Measurements from ENCODE around the gene ATP6V1G1. TPM values are rescaled to one million over a fixed set of nuclear protein-coding genes. Genes with fewer than 3 reads are reported as not detected.

Gene ATP6V1G1
- total and polyA plus RNA-seq, 2 of the 13 experiments (the other 11 are each of a cell fraction or from before 2014, with no cell fraction given), result 108 to 158 TPM

DNA sequence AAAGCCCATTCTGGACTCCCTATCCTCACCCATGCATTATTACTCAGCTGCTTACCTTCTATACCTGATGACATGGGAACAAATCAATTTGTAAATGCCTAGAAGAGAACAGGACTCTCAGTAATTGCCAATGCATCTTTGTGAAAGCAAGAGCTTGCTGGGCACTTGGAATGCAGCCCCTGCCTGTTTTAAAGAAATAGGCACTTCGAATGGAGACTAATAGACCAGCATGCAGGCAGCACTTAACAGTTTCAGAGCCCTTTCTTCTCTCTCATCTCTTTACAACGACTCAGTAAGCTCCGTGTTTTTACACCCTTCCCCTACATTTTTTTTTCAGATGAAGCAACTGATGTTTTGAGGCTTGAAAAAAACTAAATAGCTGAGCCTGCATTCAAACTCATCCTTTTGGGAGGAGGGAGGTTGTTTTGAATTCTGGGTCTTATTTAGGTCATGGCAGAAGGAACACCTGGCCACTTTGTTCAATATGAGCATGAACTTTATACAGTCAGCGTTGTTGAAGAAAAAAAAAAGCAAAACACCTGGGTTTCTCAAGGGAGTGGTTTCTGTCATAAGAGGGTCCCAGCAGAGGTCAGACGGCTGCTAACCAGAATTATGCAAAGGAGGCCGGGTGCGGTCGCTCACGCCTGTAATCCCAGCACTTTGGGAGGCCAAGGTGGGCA lies 47.7 kb upstream of the ATP6V1G1 start:
- Histone ChIP-seq H4K20me1 (ENCODE audit: insufficient read depth, low read length) (no peaks in the 10 kb centered on the region), H3K36me3 (replicated peaks in 1 of 2; ENCODE audit: control insufficient read depth in 1 of 2, insufficient read depth in 2 of 2, low read length in 2 of 2) (no peaks in the 10 kb centered on the region), H3K9me3 (ENCODE audit: low read length) (no peaks in the 10 kb centered on the region), H3K4me1 (ENCODE audit: insufficient read depth, low read length) (no peaks in the 10 kb centered on the region), H3K4me2 (ENCODE audit: low read depth, low read length) (no peak overlapping the region), H3K79me2 (ENCODE audit: insufficient read depth, low read length) (no peaks in the 10 kb centered on the region), H3K9ac (ENCODE audit: insufficient read depth, low read depth, low read length) (no peak overlapping the region), H2AFZ (ENCODE audit: low read length) (no peak overlapping the region), H3K27me3 (ENCODE audit: control insufficient read depth in 1 of 2, insufficient read depth in 2 of 2, low read length in 2 of 2) (peaks cover 0 to 1% of the 10 kb centered on the region in 2 experiments; a peak in 1 of 5 replicates), H3K27ac (ENCODE audit: extremely low read length, insufficient read depth, low read length) (no peak overlapping the region), H3K4me3 (replicated peaks in 1 of 3; ENCODE audit: insufficient read depth in 1 of 3, low read depth in 2 of 3, low read length in 3 of 3) (no peak overlapping the region)
- no peak for DNase-seq (ENCODE audit: low spot score)
- ChIA-PET CTCF (ENCODE audit: low intra/inter-chr PET ratio, low total read pairs) (no interaction called here), POLR2A (interaction anchor here (1.5 kb wide), 1 partner anchor 48 kb away, joined by 4 read pairs; the partner anchor contains the start of gene ATP6V1G1)
- intact Hi-C loops (cut with micrococcal nuclease; ENCODE audit: unreplicated experiment) (loop anchor here (5.0 kb wide), 1 partner anchor 47 kb away; the partner anchor contains the start of gene ATP6V1G1), in situ Hi-C loops (cut with HindIII; ENCODE audit: extremely low pct_ligation_motif_present, low pct_unique_long_range_greater_than_20kb) (no loop called here)
- TF ChIP-seq ZFYVE20 (CRISPR knock-in tag; IDR thresholded peaks at IDR 0.05; ENCODE audit: borderline replicate concordance, low read depth), result no peak
- no peak for TF ChIP-seq ZFP37 (CRISPR knock-in tag; IDR thresholded peaks at IDR 0.05; ENCODE audit: borderline replicate concordance)
- TF ChIP-seq RFX3 (CRISPR knock-in tag; IDR thresholded peaks at IDR 0.05), result no peak
- no peak for TF ChIP-seq ZNF569 (CRISPR knock-in tag; IDR thresholded peaks at IDR 0.05; ENCODE audit: borderline replicate concordance)
- TF ChIP-seq ZNF772 (CRISPR knock-in tag; IDR thresholded peaks at IDR 0.05), result no peak
- no peak for TF ChIP-seq ZSCAN9 (CRISPR knock-in tag; IDR thresholded peaks at IDR 0.05; ENCODE audit: borderline replicate concordance)
- TF ChIP-seq ZNF17 (CRISPR knock-in tag; IDR thresholded peaks at IDR 0.05), result no peak
- TF ChIP-seq NCOR1 (IDR thresholded peaks at IDR 0.05; ENCODE audit: borderline replicate concordance, low read length), result no peak
- TF ChIP-seq KLF12 (CRISPR knock-in tag; IDR thresholded peaks at IDR 0.05; ENCODE audit: borderline replicate concordance), result no peak
- TF ChIP-seq KDM5A (IDR thresholded peaks at IDR 0.05; ENCODE audit: borderline replicate concordance, low read length), result no peak
- no peak for TF ChIP-seq MAF1 (CRISPR knock-in tag; IDR thresholded peaks at IDR 0.05; ENCODE audit: borderline replicate concordance)
- TF ChIP-seq BRD4 (CRISPR knock-in tag; IDR thresholded peaks at IDR 0.05), result no peak
- no peak for TF ChIP-seq LCORL (IDR thresholded peaks at IDR 0.05)
- no peak for TF ChIP-seq LCORL (CRISPR knock-in tag; IDR thresholded peaks at IDR 0.05)
- TF ChIP-seq ZNF674 (CRISPR knock-in tag; IDR thresholded peaks at IDR 0.05; ENCODE audit: low read depth), result no peak
- TF ChIP-seq HOXA9 (CRISPR knock-in tag; IDR thresholded peaks at IDR 0.05; ENCODE audit: borderline replicate concordance), result no peak
- TF ChIP-seq, protein P1, sequence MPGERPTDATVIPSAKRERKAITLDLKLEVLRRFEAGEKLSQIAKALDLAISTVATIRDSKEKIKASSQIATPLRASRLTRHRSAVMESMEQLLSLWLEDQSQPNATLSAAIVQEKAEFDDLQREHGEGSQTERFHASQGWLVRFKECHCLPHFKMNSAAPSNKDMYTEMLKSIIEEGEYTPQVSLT (CRISPR knock-in tag; IDR thresholded peaks at IDR 0.05; ENCODE audit: borderline replicate concordance, low read depth), result no peak
- BruUV-seq (replicated peaks), result no TSS peak
- no peak for ATAC-seq
- 25% methylated on average over 7 of the region's 9 CpGs for WGBS (ENCODE audit: low lambda C conversion rate)
- no peak for FAIRE-seq
